Measurements from ENCODE around the gene RSPH1. TPM values are rescaled to one million over a fixed set of nuclear protein-coding genes. Genes with fewer than 3 reads are reported as not detected.

Gene RSPH1
- total RNA-seq, 4 donors from 2014 or later, result 0.81 to 3.2 (median 2.0) TPM

- peaks cover 3% of the 10 kb centered on the region for H3K4me1 ChIP-seq
- H3K27me3 ChIP-seq, result no peaks in the 10 kb centered on the region
- H3K27ac ChIP-seq, result no peak overlapping the region
- no peaks in the 10 kb centered on the region for H3K9me3 ChIP-seq
- 83% methylated on average over 10 of the region's 10 CpGs for WGBS
- no peaks in the 10 kb centered on the region for H3K36me3 ChIP-seq
- no peak for TF ChIP-seq EP300 (IDR thresholded peaks at IDR 0.05)
- no peak for TF ChIP-seq CTCF (IDR thresholded peaks at IDR 0.05)
- no peak for TF ChIP-seq POLR2A (IDR thresholded peaks at IDR 0.05)
- no peak for TF ChIP-seq POLR2AphosphoS5 (IDR thresholded peaks at IDR 0.05)
- no peak overlapping the region for H3K4me3 ChIP-seq
- DNase-seq (ENCODE audit: low spot score in 2 of 2), result peak; percentile 38 to 56
These were observed 33.8 kb downstream of the RSPH1 start for GRCh38 chr21:42461881-42462877.

GRCh38 chr21:42461185-42461520 is 34.9 kb downstream of the RSPH1 start:
- peak; percentile 17 to 18 for DNase-seq (ENCODE audit: low spot score in 2 of 2)
- WGBS, result 84% methylated on average over 5 of the region's 5 CpGs

GRCh38 chr21:42460391-42461184 is 35.4 kb downstream of the RSPH1 start:
- Histone ChIP-seq H3K27ac (no peak overlapping the region), H3K9me3 (no peaks in the 10 kb centered on the region), H3K4me1 (peaks cover 3% of the 10 kb centered on the region), H3K36me3 (no peaks in the 10 kb centered on the region), H3K27me3 (no peaks in the 10 kb centered on the region), H3K4me3 (no peak overlapping the region)
- DNase-seq (ENCODE audit: low spot score in 2 of 2), result peak; percentile 31 to 53
- WGBS, result 76% methylated on average over 14 of the region's 14 CpGs
- TF ChIP-seq POLR2A (IDR thresholded peaks at IDR 0.05), result no peak
- TF ChIP-seq CTCF (IDR thresholded peaks at IDR 0.05), result no peak
- TF ChIP-seq EP300 (IDR thresholded peaks at IDR 0.05), result no peak
- no peak for TF ChIP-seq POLR2AphosphoS5 (IDR thresholded peaks at IDR 0.05)

More at GRCh38 chr21:42461185-42461520, 34.9 kb downstream of the RSPH1 start:
- peaks cover 3% of the 10 kb centered on the region for H3K4me1 ChIP-seq
- H3K27me3 ChIP-seq, result no peaks in the 10 kb centered on the region
- H3K4me3 ChIP-seq, result no peak overlapping the region
- no peak for TF ChIP-seq POLR2A (IDR thresholded peaks at IDR 0.05)
- no peak for TF ChIP-seq POLR2AphosphoS5 (IDR thresholded peaks at IDR 0.05)
- TF ChIP-seq CTCF (IDR thresholded peaks at IDR 0.05), result no peak
- no peak for TF ChIP-seq EP300 (IDR thresholded peaks at IDR 0.05)
- no peak overlapping the region for H3K27ac ChIP-seq
- no peaks in the 10 kb centered on the region for H3K36me3 ChIP-seq
- no peaks in the 10 kb centered on the region for H3K9me3 ChIP-seq

GRCh38 chr21:42459546-42460215 is 36.3 kb downstream of the RSPH1 start:
- whole genome bisulfite sequencing, result 87% methylated on average over 11 of the region's 11 CpGs
- H3K4me1 ChIP-seq, result peaks cover 3% of the 10 kb centered on the region
- H3K36me3 ChIP-seq, result no peaks in the 10 kb centered on the region
- DNase-seq (ENCODE audit: low spot score in 2 of 2), result peak; percentile 15 to 43
- H3K4me3 ChIP-seq, result no peak overlapping the region
- no peak overlapping the region for H3K27ac ChIP-seq
- no peaks in the 10 kb centered on the region for H3K27me3 ChIP-seq
- TF ChIP-seq POLR2AphosphoS5 (IDR thresholded peaks at IDR 0.05) (no peak), CTCF (IDR thresholded peaks at IDR 0.05) (no peak), POLR2A (IDR thresholded peaks at IDR 0.05) (no peak), EP300 (IDR thresholded peaks at IDR 0.05) (no peak)
- H3K9me3 ChIP-seq, result no peaks in the 10 kb centered on the region
